ENCODE results near the gene EAF1.
"Not testable (repeated sequence)": the region's sequence is repeated elsewhere in the genome, so short reads cannot be mapped to it uniquely, and the experiment has no call there.

EAF1 gene

GRCh38 chr3:15453501-15453900, 26.1 kb downstream of the EAF1 start:
- DNase-seq, result no peak

- no peak for DNase-seq
These were observed 26.7 kb downstream of the EAF1 start for GRCh38 chr3:15453991-15454625.

GRCh38 chr3:15454965-15455364, 27.6 kb downstream of the EAF1 start:
- no peak for DNase-seq

- no peak for DNase-seq
These were observed 28.4 kb downstream of the EAF1 start for GRCh38 chr3:15455756-15456155.

- no peak for DNase-seq
These were observed 28.9 kb downstream of the EAF1 start for GRCh38 chr3:15456321-15456720.

- not testable (repeated sequence) for DNase-seq
These were observed 29.5 kb downstream of the EAF1 start for GRCh38 chr3:15456915-15457314.

GRCh38 chr3:15458212-15458780, 30.9 kb downstream of the EAF1 start:
- no peak for DNase-seq

- no peak for DNase-seq
These were observed 33.6 kb downstream of the EAF1 start for GRCh38 chr3:15460891-15461531.

GRCh38 chr3:15462451-15462850, 35.1 kb downstream of the EAF1 start:
- no peak for DNase-seq

GRCh38 chr3:15465876-15466585, 38.6 kb downstream of the EAF1 start:
- no peak for DNase-seq

- DNase-seq, result no peak
These were observed 40.1 kb downstream of the EAF1 start for GRCh38 chr3:15467227-15468181.

- DNase-seq, result no peak
These were observed 42.9 kb downstream of the EAF1 start for GRCh38 chr3:15470261-15470660.

GRCh38 chr3:15470849-15471248, 43.5 kb downstream of the EAF1 start:
- no peak for DNase-seq

GRCh38 chr3:15471861-15472260, 44.5 kb downstream of the EAF1 start:
- no peak for DNase-seq

- no peak for DNase-seq
These were observed 47.8 kb downstream of the EAF1 start for GRCh38 chr3:15475161-15475560.

GRCh38 chr3:15476378-15476777, 49.0 kb downstream of the EAF1 start:
- DNase-seq, result no peak

- no peak for DNase-seq
These were observed 50.7 kb downstream of the EAF1 start for GRCh38 chr3:15477951-15478639.

- DNase-seq, result no peak
These were observed 51.2 kb downstream of the EAF1 start for GRCh38 chr3:15478640-15478979.

GRCh38 chr3:15479400-15480224, 52.2 kb downstream of the EAF1 start:
- DNase-seq, result no peak

- not testable (repeated sequence) for DNase-seq
These were observed 57.2 kb downstream of the EAF1 start for GRCh38 chr3:15484551-15484950.

GRCh38 chr3:15486020-15486419, 58.6 kb downstream of the EAF1 start:
- no peak for DNase-seq

Measured in stimulated activated CD4-positive, alpha-beta T cell treated with anti-CD3 and anti-CD28 coated beads, Interleukin-2, amount 100 ng/mL, for 48 hours (primary cell).